ENCODE data around the gene LRSAM1.

The LRSAM1 gene

GRCh38 chr9:127519301-127520166 lies 68.2 kb downstream of the LRSAM1 start:
- peak; percentile 97 for DNase-seq (ENCODE audit: low read depth)
- TF ChIP-seq CTCF (conservative IDR thresholded peaks at IDR 0.05; ENCODE audit: control insufficient read depth, insufficient read depth, low read depth, low read length) = no peak
- no peak overlapping the region for H3K4me3 ChIP-seq (ENCODE audit: control insufficient read depth, low read depth, low read length)

- peak; percentile 87 for DNase-seq (ENCODE audit: low read depth)
- no peak for TF ChIP-seq CTCF (conservative IDR thresholded peaks at IDR 0.05; ENCODE audit: control insufficient read depth, insufficient read depth, low read depth, low read length)
- H3K4me3 ChIP-seq (ENCODE audit: control insufficient read depth, low read depth, low read length) = no peak overlapping the region
These were observed 69.9 kb downstream of the LRSAM1 start for GRCh38 chr9:127520941-127521918.

- H3K4me3 ChIP-seq (ENCODE audit: control insufficient read depth, low read depth, low read length) = no peak overlapping the region
- TF ChIP-seq CTCF (conservative IDR thresholded peaks at IDR 0.05; ENCODE audit: control insufficient read depth, insufficient read depth, low read depth, low read length) = no peak
- no peak for DNase-seq (ENCODE audit: low read depth)
These were observed 70.6 kb downstream of the LRSAM1 start for GRCh38 chr9:127521919-127522304.

GRCh38 chr9:127522727-127523126 lies 71.4 kb downstream of the LRSAM1 start:
- DNase-seq (ENCODE audit: low read depth) = peak; percentile 37
- H3K4me3 ChIP-seq (ENCODE audit: control insufficient read depth, low read depth, low read length) = no peak overlapping the region
- no peak for TF ChIP-seq CTCF (conservative IDR thresholded peaks at IDR 0.05; ENCODE audit: control insufficient read depth, insufficient read depth, low read depth, low read length)

GRCh38 chr9:127523312-127523851 lies 72.1 kb downstream of the LRSAM1 start:
- DNase-seq (ENCODE audit: low read depth) = peak; percentile 72
- TF ChIP-seq CTCF (conservative IDR thresholded peaks at IDR 0.05; ENCODE audit: control insufficient read depth, insufficient read depth, low read depth, low read length) = peak; percentile 71
- H3K4me3 ChIP-seq (ENCODE audit: control insufficient read depth, low read depth, low read length) = no peak overlapping the region

GRCh38 chr9:127524373-127524772 lies 73.1 kb downstream of the LRSAM1 start:
- TF ChIP-seq CTCF (conservative IDR thresholded peaks at IDR 0.05; ENCODE audit: control insufficient read depth, insufficient read depth, low read depth, low read length) = no peak
- no peak overlapping the region for H3K4me3 ChIP-seq (ENCODE audit: control insufficient read depth, low read depth, low read length)
- DNase-seq (ENCODE audit: low read depth) = no peak
